ENCODE measurements around the gene PTPRN2.

PTPRN2 gene

DNA sequence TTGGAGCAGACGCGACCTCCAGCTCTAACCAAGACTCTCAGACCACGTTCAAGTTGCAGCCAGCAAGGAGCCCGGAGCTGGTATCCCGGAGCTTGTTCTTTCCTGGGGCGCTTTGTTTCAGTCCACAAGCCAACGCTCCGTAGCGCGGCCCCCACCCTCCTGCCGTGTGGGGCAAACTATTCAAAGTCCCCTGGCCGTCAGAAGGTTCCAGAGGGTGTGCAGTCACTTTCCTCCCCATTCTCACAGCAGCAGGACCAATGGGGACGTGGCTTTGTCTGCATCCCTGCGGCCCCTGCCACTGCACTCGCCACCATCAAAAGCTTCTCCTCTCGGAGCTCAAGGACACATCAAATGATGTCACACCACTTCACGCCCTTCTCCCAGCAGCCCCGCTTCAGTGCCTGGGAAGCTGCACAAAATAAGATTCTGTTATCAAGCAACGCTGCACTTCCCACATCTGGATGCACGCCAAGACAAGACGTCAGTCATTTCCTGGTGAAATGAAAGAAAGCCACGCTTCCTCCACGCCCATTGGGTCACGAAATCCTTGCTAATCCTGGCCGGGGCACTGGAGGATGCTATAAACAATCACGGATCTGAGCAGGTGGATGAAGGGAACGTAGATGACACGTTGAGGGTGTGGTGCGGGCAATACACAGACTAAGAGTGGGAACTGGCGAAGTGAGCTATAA is 348.2 kb downstream of the PTPRN2 start:
- DNase-seq (ENCODE audit: low read depth, low spot score): no peak
- TF ChIP-seq, protein P1, sequence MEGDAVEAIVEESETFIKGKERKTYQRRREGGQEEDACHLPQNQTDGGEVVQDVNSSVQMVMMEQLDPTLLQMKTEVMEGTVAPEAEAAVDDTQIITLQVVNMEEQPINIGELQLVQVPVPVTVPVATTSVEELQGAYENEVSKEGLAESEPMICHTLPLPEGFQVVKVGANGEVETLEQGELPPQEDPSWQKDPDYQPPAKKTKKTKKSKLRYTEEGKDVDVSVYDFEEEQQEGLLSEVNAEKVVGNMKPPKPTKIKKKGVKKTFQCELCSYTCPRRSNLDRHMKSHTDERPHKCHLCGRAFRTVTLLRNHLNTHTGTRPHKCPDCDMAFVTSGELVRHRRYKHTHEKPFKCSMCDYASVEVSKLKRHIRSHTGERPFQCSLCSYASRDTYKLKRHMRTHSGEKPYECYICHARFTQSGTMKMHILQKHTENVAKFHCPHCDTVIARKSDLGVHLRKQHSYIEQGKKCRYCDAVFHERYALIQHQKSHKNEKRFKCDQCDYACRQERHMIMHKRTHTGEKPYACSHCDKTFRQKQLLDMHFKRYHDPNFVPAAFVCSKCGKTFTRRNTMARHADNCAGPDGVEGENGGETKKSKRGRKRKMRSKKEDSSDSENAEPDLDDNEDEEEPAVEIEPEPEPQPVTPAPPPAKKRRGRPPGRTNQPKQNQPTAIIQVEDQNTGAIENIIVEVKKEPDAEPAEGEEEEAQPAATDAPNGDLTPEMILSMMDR (IDR thresholded peaks at IDR 0.05; ENCODE audit: insufficient read depth, low read length, missing control alignments): no peak
- H3K4me3 ChIP-seq (ENCODE audit: low read depth, low read length): no peak overlapping the region
- CTCF ChIA-PET: no interaction called here
- POLR2A ChIA-PET: no interaction called here

DNA sequence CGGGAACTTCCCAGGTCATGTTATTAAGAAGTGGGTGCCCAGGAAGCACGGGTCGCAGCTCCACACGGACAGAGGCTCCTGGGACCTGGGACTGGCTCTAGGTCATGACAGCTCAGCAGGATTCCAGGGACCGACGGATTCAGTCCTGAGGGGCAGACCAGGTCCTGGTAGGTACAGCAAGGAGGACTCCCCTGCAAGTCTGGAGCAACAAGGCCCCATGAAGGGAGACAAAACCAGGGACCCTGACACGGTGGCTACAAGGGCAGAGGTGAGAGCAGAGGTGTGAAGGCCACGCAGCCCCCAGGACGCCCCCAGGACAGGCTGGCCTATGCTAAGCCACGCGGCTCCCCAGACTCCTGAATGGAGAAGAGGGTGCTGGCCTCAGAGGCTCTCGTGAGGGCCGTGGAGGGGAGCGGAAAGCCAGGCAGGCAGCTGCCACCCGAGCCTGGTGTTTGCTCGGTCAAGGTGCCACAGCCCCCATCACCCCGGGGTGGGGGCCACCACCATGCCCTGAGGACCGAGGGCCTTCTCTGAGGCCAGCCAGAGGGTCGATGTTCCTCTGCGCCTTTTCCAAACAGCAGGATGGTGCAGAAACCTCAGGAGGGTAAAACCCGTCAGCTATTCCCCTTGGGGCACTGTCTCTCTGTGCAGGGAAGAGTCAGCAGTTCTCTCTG is 348.9 kb downstream of the PTPRN2 start:
- DNase-seq (ENCODE audit: low read depth, low spot score): no peak
- POLR2A ChIA-PET: no interaction called here
- CTCF ChIA-PET: no interaction called here
- TF ChIP-seq, protein P1 (IDR thresholded peaks at IDR 0.05; ENCODE audit: insufficient read depth, low read length, missing control alignments): no peak
- no peak overlapping the region for H3K4me3 ChIP-seq (ENCODE audit: low read depth, low read length)

DNA sequence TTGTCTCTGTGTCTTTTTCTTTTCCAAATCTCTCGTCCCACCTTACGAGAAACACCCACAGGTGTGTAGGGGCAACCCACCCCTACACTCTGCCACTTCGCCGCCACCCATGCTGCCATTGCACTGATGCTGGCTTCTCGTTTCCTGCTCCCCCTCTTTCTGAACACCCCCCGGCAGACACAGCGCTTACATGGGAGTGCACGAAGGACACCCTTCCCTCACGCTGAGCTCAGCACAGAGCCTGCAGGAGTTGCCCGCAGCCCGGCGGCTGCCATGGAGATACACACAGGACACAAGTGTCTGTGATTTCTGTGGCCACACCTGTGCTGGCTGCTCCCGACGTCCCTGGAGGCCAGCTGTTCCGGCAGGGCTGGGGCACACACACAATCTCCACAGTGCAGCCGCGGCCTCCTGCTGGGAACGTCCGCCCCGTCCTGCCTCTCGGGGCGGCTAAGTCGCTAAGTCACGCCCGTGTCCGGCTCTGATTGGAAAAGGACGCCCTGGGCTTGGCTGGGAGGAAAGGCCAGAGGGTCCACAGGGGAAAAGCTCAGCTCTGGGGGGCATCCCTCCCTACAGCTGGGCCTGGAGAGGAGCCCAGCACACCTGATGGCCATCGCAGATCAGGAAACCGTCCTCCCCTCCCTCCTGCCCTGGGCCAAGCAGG is 349.8 kb downstream of the PTPRN2 start:
- ChIA-PET POLR2A (no interaction called here), CTCF (no interaction called here)
- H3K4me3 ChIP-seq (ENCODE audit: low read depth, low read length): no peak overlapping the region
- TF ChIP-seq, protein P1 (IDR thresholded peaks at IDR 0.05; ENCODE audit: insufficient read depth, low read length, missing control alignments): no peak
- DNase-seq (ENCODE audit: low read depth, low spot score): no peak

DNA sequence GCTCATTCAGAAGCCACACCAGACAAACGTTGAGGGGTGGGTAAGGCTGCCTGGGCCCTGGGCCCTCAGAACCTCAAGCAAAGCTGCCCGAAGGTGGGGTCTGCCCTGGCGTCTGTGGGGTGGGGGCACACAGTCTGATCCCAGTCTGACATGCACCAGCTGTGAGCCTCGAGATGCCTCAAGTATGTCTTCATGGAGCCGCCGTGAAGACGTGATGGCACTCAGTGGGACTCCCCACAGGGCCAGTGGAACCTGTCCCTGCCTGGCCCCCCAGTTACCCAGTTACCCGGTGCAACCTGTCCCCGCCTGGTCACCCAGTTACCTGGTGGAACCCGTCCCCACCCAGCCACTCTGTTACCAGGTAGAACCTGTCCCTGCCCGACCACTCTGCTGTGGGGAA is 351.2 kb downstream of the PTPRN2 start:
- ChIA-PET CTCF (no interaction called here), POLR2A (no interaction called here)
- H3K4me3 ChIP-seq (ENCODE audit: low read depth, low read length): no peak overlapping the region
- TF ChIP-seq, protein P1 (IDR thresholded peaks at IDR 0.05; ENCODE audit: insufficient read depth, low read length, missing control alignments): no peak
- DNase-seq (ENCODE audit: low read depth, low spot score): no peak

DNA sequence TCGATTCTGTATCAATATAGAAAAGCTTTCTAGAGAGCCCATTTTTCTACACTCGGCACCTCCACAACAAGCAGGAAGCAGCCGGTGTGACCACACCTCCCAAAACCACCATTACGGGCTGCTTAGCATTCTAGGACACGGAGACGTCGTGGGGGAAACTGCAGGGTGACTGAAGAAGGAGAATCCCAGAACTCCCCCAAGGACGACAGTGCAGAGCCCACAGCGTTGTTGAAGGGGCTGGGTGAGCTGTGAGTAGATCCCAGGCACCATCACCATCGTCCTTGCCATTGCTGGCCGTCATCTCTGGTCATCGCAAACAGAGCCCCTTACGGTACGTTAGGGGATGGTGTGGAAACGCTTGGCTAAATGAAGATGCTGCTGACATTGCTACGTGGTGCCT is 351.8 kb downstream of the PTPRN2 start:
- TF ChIP-seq, protein P1 (IDR thresholded peaks at IDR 0.05; ENCODE audit: insufficient read depth, low read length, missing control alignments): no peak
- no peak overlapping the region for H3K4me3 ChIP-seq (ENCODE audit: low read depth, low read length)
- ChIA-PET CTCF (no interaction called here), POLR2A (no interaction called here)
- no peak for DNase-seq (ENCODE audit: low read depth, low spot score)

DNA sequence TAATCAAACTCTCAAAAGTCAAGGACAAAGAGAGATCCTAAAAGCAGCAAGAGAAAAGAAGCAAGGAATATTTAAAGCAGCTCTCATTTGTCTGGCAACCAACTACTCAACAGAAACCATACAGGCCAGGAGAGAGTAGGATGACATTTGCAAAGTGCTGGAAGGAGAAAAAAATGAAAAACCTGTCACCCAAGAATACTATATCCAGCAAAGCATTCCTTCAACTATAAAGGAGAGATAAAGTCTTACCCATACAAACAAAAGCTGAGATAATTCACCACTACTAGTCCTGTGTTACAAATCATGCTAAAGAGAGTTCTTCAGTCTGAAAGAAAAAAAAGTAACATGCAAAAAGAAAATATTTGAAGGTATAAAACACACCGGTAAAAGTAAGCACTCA is 357.7 kb downstream of the PTPRN2 start:
- POLR2A ChIA-PET: no interaction called here
- CTCF ChIA-PET: no interaction called here
- DNase-seq (ENCODE audit: low read depth, low spot score): no peak
- TF ChIP-seq, protein P1 (IDR thresholded peaks at IDR 0.05; ENCODE audit: insufficient read depth, low read length, missing control alignments): no peak
- H3K4me3 ChIP-seq (ENCODE audit: low read depth, low read length): no peak overlapping the region

Data from AG04449 (cell line).